ENCODE results near the gene TRAF2. TPM values are rescaled to one million over a fixed set of nuclear protein-coding genes. Genes with fewer than 3 reads are reported as not detected.

The TRAF2 gene
- total RNA-seq, 1 donor from 2014 or later, result 5.3 TPM

DNA sequence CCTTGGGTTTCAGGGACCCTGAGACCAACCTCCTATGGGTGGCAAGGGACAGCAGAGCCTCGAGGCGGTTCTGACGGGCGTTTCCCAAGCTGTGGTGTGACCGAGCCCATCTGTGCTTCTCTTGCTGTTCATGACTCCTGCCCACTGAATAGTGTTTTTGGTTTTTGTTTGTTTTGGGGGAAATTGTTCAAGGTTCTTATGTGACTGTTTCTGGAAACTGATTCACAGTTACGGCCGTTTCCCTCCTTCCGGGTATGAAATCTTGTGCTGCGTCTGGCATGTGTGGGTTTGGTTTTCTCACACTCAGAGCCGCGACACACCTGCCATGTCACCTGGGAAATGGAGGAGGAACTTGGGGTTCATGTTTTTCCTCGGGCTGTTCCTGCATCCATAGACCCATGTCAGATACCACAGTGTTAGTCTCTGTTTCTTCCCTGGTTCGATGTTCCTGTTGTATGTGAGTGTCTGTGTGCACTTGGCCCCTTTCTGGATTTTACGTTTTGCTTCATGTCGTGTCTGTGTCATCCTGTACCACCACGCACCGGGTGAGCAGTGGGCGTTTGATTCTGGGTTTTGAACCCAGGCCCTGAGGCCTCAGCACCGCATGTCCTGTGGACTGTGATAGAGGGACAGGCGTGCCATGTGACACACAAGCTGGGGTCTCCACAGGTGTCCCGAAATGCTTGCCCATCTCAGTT lies 29.5 kb downstream of the TRAF2 start:
- no peak for FAIRE-seq
- H3K36me3 ChIP-seq (ENCODE audit: control insufficient read depth, insufficient read depth, low read length), result peaks cover 14% of the 10 kb centered on the region
- TF ChIP-seq CTCF (IDR thresholded peaks at IDR 0.05; ENCODE audit: insufficient read depth, low read length, severe bottlenecking), result no peak

GRCh38 chr9:136916330-136917184 lies 30.2 kb downstream of the TRAF2 start:
- H3K36me3 ChIP-seq (ENCODE audit: control insufficient read depth, insufficient read depth, low read length), result peaks cover 17% of the 10 kb centered on the region
- DNase-seq (ENCODE audit: low read depth), result no peak
- no peak overlapping the region for H3K4me3 ChIP-seq (ENCODE audit: low read depth, low read length)
- no peak for TF ChIP-seq CTCF (IDR thresholded peaks at IDR 0.05; ENCODE audit: insufficient read depth, low read length, severe bottlenecking)
- no peak for FAIRE-seq
- no peaks in the 10 kb centered on the region for H3K27me3 ChIP-seq (ENCODE audit: control insufficient read depth, insufficient read depth, low read length)

More for the DNA sequence above, 29.5 kb downstream of the TRAF2 start:
- Histone ChIP-seq H3K27me3 (ENCODE audit: control insufficient read depth, insufficient read depth, low read length) (no peaks in the 10 kb centered on the region), H3K4me3 (ENCODE audit: low read depth, low read length) (no peak overlapping the region)
- DNase-seq (ENCODE audit: low read depth), result no peak

DNA sequence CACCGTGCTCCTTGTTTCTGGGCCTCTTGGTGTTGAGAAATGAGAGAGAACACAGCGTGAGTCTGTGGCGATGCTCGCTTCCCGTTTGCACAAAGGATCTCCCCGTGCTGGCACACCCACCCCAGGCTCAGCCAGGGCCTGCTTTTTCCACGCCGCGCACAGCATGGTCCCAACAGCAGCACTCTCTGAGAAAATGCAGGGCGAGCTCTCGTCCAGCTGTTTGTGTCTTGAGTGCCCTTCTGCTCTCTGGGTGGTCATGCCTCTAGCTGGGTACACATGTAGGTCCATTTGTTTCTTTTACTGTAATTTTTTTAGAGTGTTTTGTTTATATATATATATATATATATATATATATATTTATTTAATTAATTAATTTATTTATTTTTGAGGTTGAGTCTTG lies 31.6 kb downstream of the TRAF2 start:
- FAIRE-seq, result no peak

DNA sequence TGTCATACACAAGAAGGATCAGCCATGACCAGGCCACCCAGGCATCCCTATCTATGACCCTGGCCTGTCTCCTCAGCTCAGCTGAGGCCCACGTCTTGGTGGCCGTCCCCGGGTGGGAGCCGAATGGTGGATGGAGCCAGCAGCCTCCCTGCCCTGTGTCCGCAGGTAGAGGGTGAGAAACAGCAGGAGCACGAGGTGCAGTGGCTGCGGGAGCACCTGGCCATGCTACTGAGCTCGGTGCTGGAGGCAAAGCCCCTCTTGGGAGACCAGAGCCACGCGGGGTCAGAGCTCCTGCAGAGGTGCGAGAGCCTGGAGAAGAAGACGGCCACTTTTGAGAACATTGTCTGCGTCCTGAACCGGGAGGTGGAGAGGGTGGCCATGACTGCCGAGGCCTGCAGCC lies 33.8 kb downstream of the TRAF2 start:
- peaks cover 19% of the 10 kb centered on the region for H3K36me3 ChIP-seq (ENCODE audit: control insufficient read depth, insufficient read depth, low read length)

More for the DNA sequence above, 31.6 kb downstream of the TRAF2 start:
- TF ChIP-seq CTCF (IDR thresholded peaks at IDR 0.05; ENCODE audit: insufficient read depth, low read length, severe bottlenecking), result no peak
- Histone ChIP-seq H3K27me3 (ENCODE audit: control insufficient read depth, insufficient read depth, low read length) (no peaks in the 10 kb centered on the region), H3K4me3 (ENCODE audit: low read depth, low read length) (no peak overlapping the region), H3K36me3 (ENCODE audit: control insufficient read depth, insufficient read depth, low read length) (peaks cover 18% of the 10 kb centered on the region)
- no peak for DNase-seq (ENCODE audit: low read depth)

DNA sequence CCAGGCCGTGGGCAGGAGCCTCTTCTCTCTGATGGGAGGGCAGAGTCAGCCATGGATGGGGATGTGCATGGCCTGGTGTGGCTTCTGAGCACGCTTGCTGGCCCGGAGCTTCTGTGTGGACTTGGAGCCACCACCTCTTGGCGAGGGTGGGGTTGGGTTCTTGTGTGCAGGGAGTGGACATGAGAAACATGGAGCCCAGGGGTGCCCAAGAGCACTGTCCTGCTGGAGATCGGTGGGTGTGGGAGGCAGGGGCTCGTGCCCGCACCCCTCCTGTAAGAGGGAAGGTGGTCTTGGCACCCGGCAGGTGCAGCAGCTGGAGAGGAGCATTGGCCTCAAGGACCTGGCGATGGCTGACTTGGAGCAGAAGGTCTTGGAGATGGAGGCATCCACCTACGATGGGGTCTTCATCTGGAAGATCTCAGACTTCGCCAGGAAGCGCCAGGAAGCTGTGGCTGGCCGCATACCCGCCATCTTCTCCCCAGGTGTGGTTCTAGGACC lies 34.5 kb downstream of the TRAF2 start:
- no peak overlapping the region for H3K4me3 ChIP-seq (ENCODE audit: low read depth, low read length)
- no peaks in the 10 kb centered on the region for H3K27me3 ChIP-seq (ENCODE audit: control insufficient read depth, insufficient read depth, low read length)
- TF ChIP-seq CTCF (IDR thresholded peaks at IDR 0.05; ENCODE audit: insufficient read depth, low read length, severe bottlenecking), result no peak
- DNase-seq (ENCODE audit: low read depth) (no peak), FAIRE-seq (no peak)
- peaks cover 19% of the 10 kb centered on the region for H3K36me3 ChIP-seq (ENCODE audit: control insufficient read depth, insufficient read depth, low read length)

More for the DNA sequence above, 33.8 kb downstream of the TRAF2 start:
- DNase-seq (ENCODE audit: low read depth) (no peak), FAIRE-seq (no peak)
- no peak for TF ChIP-seq CTCF (IDR thresholded peaks at IDR 0.05; ENCODE audit: insufficient read depth, low read length, severe bottlenecking)
- Histone ChIP-seq H3K4me3 (ENCODE audit: low read depth, low read length) (no peak overlapping the region), H3K27me3 (ENCODE audit: control insufficient read depth, insufficient read depth, low read length) (no peaks in the 10 kb centered on the region)
